Activated T-cell treated with anti-CD3 and anti-CD28 coated beads for 48 hours (primary cell): ENCODE measurements around the gene FAM186B.
"Not testable (repeated sequence)": the region's sequence is repeated elsewhere in the genome, so short reads cannot be mapped to it uniquely, and the experiment has no call there.

Source experiments
- DNase-seq: peaks from one replicate; pipeline ENCODE4 v3.0.0-alpha.2; 2020; ENCODE audit warnings: low read depth

Gene FAM186B

GRCh38 chr12:49605539-49605938 is at the start of gene FAM186B:
TSS of gene FAM186B (minus strand) at chr12:49605639. CDS start at chr12:49605477, 162 bp downstream.
- not testable (repeated sequence) for DNase-seq

- no peak for DNase-seq
Measured at GRCh38 chr12:49654715-49655114, 49.3 kb upstream of the FAM186B start.

GRCh38 chr12:49652921-49653520 is 47.6 kb upstream of the FAM186B start:
- DNase-seq, result no peak

- DNase-seq, result no peak
Measured at GRCh38 chr12:49651855-49652254, 46.4 kb upstream of the FAM186B start.

- no peak for DNase-seq
Measured at GRCh38 chr12:49649892-49650291, 44.5 kb upstream of the FAM186B start.

GRCh38 chr12:49649445-49649844 is 44.0 kb upstream of the FAM186B start:
- DNase-seq, result no peak

- DNase-seq, result no peak
Measured at GRCh38 chr12:49648712-49649003, 43.2 kb upstream of the FAM186B start.

- no peak for DNase-seq
Measured at GRCh38 chr12:49647827-49648711, 42.6 kb upstream of the FAM186B start.

- no peak for DNase-seq
Measured at GRCh38 chr12:49646871-49647654, 41.6 kb upstream of the FAM186B start.

- no peak for DNase-seq
Measured at GRCh38 chr12:49646331-49646830, 40.9 kb upstream of the FAM186B start.

GRCh38 chr12:49645146-49646039 is 40.0 kb upstream of the FAM186B start:
- DNase-seq, result no peak

GRCh38 chr12:49644620-49644994 is 39.2 kb upstream of the FAM186B start:
- peak; percentile 67 for DNase-seq

- no peak for DNase-seq
Measured at GRCh38 chr12:49643961-49644619, 38.7 kb upstream of the FAM186B start.

GRCh38 chr12:49643135-49643534 is 37.7 kb upstream of the FAM186B start:
- no peak for DNase-seq

- no peak for DNase-seq
Measured at GRCh38 chr12:49642370-49642802, 36.9 kb upstream of the FAM186B start.

GRCh38 chr12:49641748-49642369 is 36.4 kb upstream of the FAM186B start:
- no peak for DNase-seq

GRCh38 chr12:49636979-49637755 is 31.7 kb upstream of the FAM186B start:
- DNase-seq, result peak; percentile 27

- DNase-seq, result no peak
Measured at GRCh38 chr12:49636574-49636973, 31.1 kb upstream of the FAM186B start.

- no peak for DNase-seq
Measured at GRCh38 chr12:49635656-49636055, 30.2 kb upstream of the FAM186B start.

- DNase-seq, result no peak
Measured at GRCh38 chr12:49635036-49635435, 29.6 kb upstream of the FAM186B start.
